Ovary (tissue), 9 donors: ENCODE results near the gene EHMT2. TPM values are rescaled to one million over a fixed set of nuclear protein-coding genes. Genes with fewer than 3 reads are reported as not detected.
A peak's percentile ranks its signal among the peaks of the same experiment; 100 is the strongest.

ENCODE experiments used
- DNase-seq, 5 donors: peaks; one replicate each; pipeline ENCODE4 v3.0.0-alpha.2; 2019 to 2020
- H3K27ac ChIP-seq, 2 donors: fragments of 200-600 bp; one replicate each; pipeline versions ENCODE4 v1.5.1 to v1.8.0; 2019 to 2022
- H3K27me3 ChIP-seq: fragments of 200-600 bp; one replicate; pipeline ENCODE4 v1.8.0; 2022
- H3K36me3 ChIP-seq: fragments of 200-600 bp; sonication (generic); one replicate; pipeline ENCODE4 v1.5.1; 2019
- H3K4me1 ChIP-seq: one replicate; pipeline ENCODE4 v1.8.1; 2013; ENCODE audit warnings: mild to moderate bottlenecking, moderate library complexity; ENCODE audit not compliant: insufficient read depth
- H3K4me3 ChIP-seq: fragments of 200-600 bp; sonication (generic); one replicate; pipeline ENCODE4 v1.5.1; 2017
- H3K9me3 ChIP-seq, 2 donors: fragments of 200-600 bp in 1 of 2; sonication (generic) in 1 of 2; one replicate each; pipeline versions ENCODE4 v1.5.1 to v1.8.1; 2013 to 2019; ENCODE audit warnings: mild to moderate bottlenecking in 1 of 2, moderate library complexity in 1 of 2
- CTCF ChIP-seq, 3 donors: fragments of 450-650 bp in 2 of 3; fragments of 200-600 bp in 1 of 3; IDR thresholded peaks; one replicate each; pipeline versions ENCODE4 v1.5.1 to v1.8.0; 2016 to 2022; ENCODE audit warnings: antibody characterized with exemption in 3 of 3, mild to moderate bottlenecking in 1 of 3
- EP300 ChIP-seq: sonication (generic); formaldehyde crosslinking; IDR thresholded peaks from one replicate; pipeline ENCODE4 v1.6.1; 2017; ENCODE audit warnings: antibody characterized with exemption
- POLR2A ChIP-seq: fragments of 450-650 bp; IDR thresholded peaks from one replicate; pipeline ENCODE4 v1.6.1; 2017; ENCODE audit warnings: antibody characterized with exemption, mild to moderate bottlenecking, moderate library complexity
- WGBS, 3 donors: extraction: QIAGEN DNeasy Blood & Tissue Kit in 1 of 3; methylation state at CpG; one replicate each; pipeline versions ENCODE4 v1.1.5 to v1.1.7; 2013 to 2017; 5-methylcytosine and 5-hydroxymethylcytosine counted together
- intact Hi-C, 4 donors: fragments of 100-400 bp; cut with DNase I; formaldehyde crosslinking; loops; one replicate each; pipeline versions ENCODE4 v1.11.0 to v1.15.1; 2022 to 2023
- polyA plus RNA-seq, 2 donors: library from polyadenylated mRNA; stranded (reverse); fragments of 200-250 nt in 1 of 2; fragments of 350-450 nt in 1 of 2; fragmentation: Illumina TruSeq in 1 of 2; extraction: RNeasy Lipid Tissue Mini Kit (QIAGEN cat#74804) in 1 of 2; gene quantifications; one replicate each; pipeline ENCODE4 v1.2.3, GENCODE V29; 2013 to 2014
- total RNA-seq, 7 donors: library from RNA; depleted of rRNA in 2 of 7; stranded (reverse); fragments of >200 nt in 2 of 7; fragmentation: NEBNext Ultra II Directional in 3 of 7; extraction: Animal tissue kit (Norgen Biotek cat#: 25700) in 3 of 7; gene quantifications; one replicate each; pipeline versions ENCODE4 v1.1.0 to v1.2.4, GENCODE V29; 2016 to 2023
- donor health status: DM: no; HTN: no; CAD: no; lungs with moderate emphysema.
- donor health status: DM: no; HTN: no; CAD: no.
- donor health status: Bipolar disorder and iron deficiency.
- donor health status: DM: yes; HTN: yes; CAD: no.
- donor health status: DM: no; HTN: no; CAD: no.
- donor health status: DM: yes; HTN: yes; CAD: no.

Gene EHMT2
- total and polyA plus RNA-seq, 9 donors = 19.7 to 71.7 (median 52.8) TPM

DNA sequence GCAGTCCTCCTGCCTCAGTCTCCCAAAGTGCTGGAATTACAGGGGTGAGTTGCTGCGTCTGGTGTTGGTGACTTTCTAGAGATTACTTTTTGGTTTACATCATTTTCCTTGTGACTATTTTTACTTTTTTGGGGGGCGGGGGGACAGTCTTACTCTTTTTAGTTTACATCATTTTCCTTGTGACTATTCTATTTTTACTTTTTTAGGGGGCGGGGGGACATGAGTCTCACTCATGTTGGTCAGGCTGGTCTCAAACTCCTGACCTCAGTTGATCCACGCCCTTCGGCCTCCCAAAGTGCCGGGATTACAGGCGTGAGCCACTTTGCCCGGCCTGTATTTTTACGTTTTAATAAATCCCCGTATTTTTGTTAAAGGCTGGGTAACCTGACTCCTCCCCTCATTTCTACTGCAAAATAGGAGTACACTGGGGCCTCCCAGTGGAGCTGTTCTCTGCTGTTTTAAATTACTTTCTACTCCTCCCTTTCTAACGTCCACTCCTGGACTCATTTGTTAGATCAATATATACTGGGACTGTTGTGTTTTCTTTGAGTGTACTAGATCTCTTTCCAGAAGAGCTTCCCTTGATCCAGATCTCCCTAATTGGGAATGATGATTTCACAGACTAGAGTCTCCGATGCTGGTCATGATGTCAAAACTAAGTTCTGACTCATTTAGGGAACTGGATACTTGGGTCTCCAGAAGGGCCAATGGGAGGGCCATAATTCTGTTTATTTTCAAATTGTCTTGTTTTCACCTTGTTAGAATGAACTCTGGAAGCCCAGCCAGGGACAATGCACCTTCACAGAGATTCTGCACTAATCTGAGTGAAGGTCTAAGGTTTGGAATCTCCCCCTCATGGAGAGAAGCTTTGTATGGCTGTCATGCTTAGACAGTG lies 60.8 kb downstream of the EHMT2 start:
- H3K36me3 ChIP-seq = no peaks in the 10 kb centered on the region
- no peaks in the 10 kb centered on the region for H3K9me3 ChIP-seq
- DNase-seq = peak in 1 of 5 donors; percentile 16
- intact Hi-C loops = loop anchor here in 2 of 4 donors (10.0 kb wide), 2 partner anchors 102 to 292 kb away; partner anchors contain the start of genes ATP6V1G2 (in 1 of the 2), CLIC1 (in 1 of the 2), DDX39B (in 1 of the 2) and NFKBIL1 (in 1 of the 2)
- H3K4me1 ChIP-seq = no peaks in the 10 kb centered on the region
- H3K27me3 ChIP-seq = no peaks in the 10 kb centered on the region
- no peak for TF ChIP-seq EP300
- no peak for TF ChIP-seq POLR2A
- no peak for TF ChIP-seq CTCF (IDR thresholded peaks at IDR 0.05)
- H3K4me3 ChIP-seq = peak overlapping the region; percentile 97
- 8 to 17% (median 15%) methylated on average over 12 of the region's 12 CpGs for WGBS, 3 donors
- H3K27ac ChIP-seq = peak overlapping the region; percentile 49 to 93

GRCh38 chr6:31836047-31836473 lies 61.4 kb downstream of the EHMT2 start:
- Histone ChIP-seq H3K27me3 (no peaks in the 10 kb centered on the region), H3K27ac (peak overlapping the region; percentile 49 to 93), H3K36me3 (no peaks in the 10 kb centered on the region), H3K4me1 (peaks cover 4% of the 10 kb centered on the region), H3K4me3 (peak overlapping the region; percentile 97), H3K9me3 (no peaks in the 10 kb centered on the region)
- intact Hi-C loops = loop anchor here in 2 of 4 donors (10.0 kb wide), 2 partner anchors 101 to 291 kb away; partner anchors contain the start of genes ATP6V1G2 (in 1 of the 2), CLIC1 (in 1 of the 2), DDX39B (in 1 of the 2) and NFKBIL1 (in 1 of the 2)
- WGBS, 3 donors = 4 to 20% (median 10%) methylated on average over 14 of the region's 14 CpGs
- TF ChIP-seq EP300 (no peak), CTCF (IDR thresholded peaks at IDR 0.05) (no peak), POLR2A (no peak)
- DNase-seq = peak in 1 of 5 donors; percentile 27

DNA sequence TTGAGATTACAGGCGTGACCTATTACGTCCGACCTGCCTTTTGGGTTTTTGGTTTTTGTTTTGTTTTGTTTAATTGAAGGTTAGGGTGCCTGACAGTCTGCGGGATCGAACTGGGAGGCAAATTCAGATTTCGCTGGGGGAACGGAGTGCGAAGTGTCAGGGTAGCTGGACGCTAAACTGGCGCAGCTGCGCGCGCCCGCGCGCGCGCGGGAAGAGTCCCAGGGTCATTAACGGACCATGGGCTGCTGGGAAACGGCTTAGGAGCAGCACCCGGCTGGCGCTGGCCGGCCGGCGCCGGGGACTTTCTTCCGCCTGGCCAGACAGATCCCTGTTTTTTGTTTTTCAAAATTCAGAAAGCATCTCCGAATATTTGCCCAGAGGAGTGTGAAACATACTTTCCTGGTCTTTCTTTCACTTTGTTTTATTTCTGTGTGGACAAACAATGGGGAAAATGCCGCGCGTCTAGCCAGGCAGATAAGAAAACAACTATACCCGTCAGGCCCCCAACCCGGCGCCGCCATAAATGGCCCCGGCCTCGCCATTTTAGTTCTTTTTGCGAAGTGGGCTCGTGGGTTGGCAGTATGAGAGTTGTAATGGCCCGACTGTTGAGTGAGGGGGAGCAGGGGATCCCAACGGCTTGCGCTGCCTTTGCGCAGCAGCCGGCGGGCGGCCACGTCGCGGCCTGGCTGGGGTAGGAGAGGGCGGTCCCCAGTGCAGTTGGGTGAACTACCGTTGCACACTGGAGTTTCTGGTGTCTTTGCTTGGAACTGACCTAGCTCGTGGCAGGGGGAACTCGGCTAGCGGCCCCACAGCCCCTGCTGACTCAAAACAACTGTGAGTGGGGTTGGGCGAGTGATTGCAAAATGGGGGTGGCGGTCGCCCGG lies 62.9 kb downstream of the EHMT2 start:
- intact Hi-C loops = loop anchor here (5.0 to 10.0 kb wide), 7 partner anchors 37 to 290 kb away; partner anchors contain the start of genes CLIC1 (in 2 of the 4), LY6G5C (in 2 of the 4), ATP6V1G2 (in 1 of the 4) and CSNK2B (in 1 of the 4)
- Histone ChIP-seq H3K4me1 (peaks cover 7% of the 10 kb centered on the region), H3K4me3 (peak overlapping the region; percentile 97), H3K9me3 (no peaks in the 10 kb centered on the region), H3K27me3 (no peaks in the 10 kb centered on the region), H3K27ac (peak overlapping the region; percentile 91 to 93), H3K36me3 (no peaks in the 10 kb centered on the region)
- WGBS, 3 donors = 0 to 1% (median 0%) methylated on average over 58 to 59 of the region's 59 CpGs
- peak; percentile 88 to 93 (median 88) for DNase-seq
- peak in 2 of 3 donors; percentile 13 to 16 for TF ChIP-seq CTCF (IDR thresholded peaks at IDR 0.05)
- TF ChIP-seq EP300 = no peak
- TF ChIP-seq POLR2A = peak; percentile 50
